Right ventricle myocardium inferior (tissue), 1 donor: ENCODE measurements around the gene ZNF76. TPM values are rescaled to one million over a fixed set of nuclear protein-coding genes. Genes with fewer than 3 reads are reported as not detected.
"Not testable (repeated sequence)": the region's sequence is repeated elsewhere in the genome, so short reads cannot be mapped to it uniquely, and the experiment has no call there.

Experiments
- ATAC-seq: fragments of 200-7000 bp; cut with Tn5 transposase; one replicate; pipeline ENCODE4 v1.9.1; 2020; ENCODE audit warnings: mild to moderate bottlenecking, moderate library complexity
- DNase-seq: peaks from one replicate; pipeline ENCODE4 v3.0.0; 2021; ENCODE audit errors: missing footprints
- intact Hi-C: fragments of 100-400 bp; cut with DNase I; formaldehyde crosslinking; loops from one replicate; pipeline ENCODE4 v1.11.0; 2022
- total RNA-seq: library from RNA; stranded (reverse); fragmentation: NEBNext Ultra II Directional; extraction: Animal tissue kit (Norgen Biotek cat#: 25700); gene quantifications from one replicate; pipeline ENCODE4 v1.2.1, GENCODE V29; 2021
- donor health status: DM: no; HTN: yes; CAD: no; lungs with severe emphysema.

Gene ZNF76
- total RNA-seq, 1 donor from 2014 or later, result 36.0 TPM

DNA sequence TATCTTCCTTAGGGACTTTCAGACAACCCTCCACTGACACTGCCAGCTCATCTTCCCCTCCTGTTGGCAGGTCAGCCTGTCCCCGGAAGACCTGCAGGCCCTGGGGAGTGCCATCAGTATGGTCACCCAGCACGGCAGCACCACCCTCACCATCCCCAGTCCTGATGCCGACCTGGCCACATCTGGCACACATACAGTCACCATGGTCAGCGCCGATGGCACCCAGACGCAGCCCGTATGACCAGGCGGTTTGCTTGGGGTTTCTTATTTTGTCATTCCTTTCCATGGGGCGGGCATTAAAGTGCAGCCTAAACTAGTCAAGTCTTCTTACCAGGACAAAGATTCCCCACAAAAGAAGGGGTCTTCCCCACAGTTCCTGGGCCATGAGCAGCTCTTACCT is 34.1 kb downstream of the ZNF76 start:
- ATAC-seq, result no peak
- DNase-seq, result no peak
- intact Hi-C loops, result no loop called here

DNA sequence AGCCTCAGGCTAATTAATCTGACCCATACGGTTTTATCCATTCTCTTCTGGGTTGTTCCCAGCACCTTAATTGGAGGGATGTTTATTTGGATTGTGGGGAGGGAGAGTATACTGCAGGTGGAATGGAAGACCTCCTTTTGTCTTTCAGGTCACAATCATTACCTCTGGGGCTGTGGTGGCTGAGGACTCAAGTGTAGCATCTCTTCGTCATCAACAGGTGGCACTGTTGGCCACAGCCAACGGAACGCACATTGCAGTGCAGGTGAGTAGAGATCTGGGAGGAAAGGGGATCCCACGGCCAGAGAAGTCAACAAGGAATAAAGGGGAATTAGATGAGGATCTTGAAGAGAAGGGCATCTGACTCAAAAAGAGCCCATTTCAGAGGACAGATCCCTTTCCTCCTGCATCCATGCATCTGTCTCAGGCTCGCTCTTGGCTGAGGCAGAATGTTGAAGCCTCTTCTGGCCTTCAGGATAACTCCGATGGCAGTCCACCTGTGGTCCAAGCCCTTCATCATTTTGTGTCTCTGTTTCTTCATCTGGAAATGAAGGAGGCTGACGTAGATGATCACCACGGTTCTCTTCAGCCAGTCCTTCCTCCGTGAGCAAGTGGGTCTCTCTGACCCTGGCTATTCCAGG is 34.9 kb downstream of the ZNF76 start:
- DNase-seq, result no peak
- intact Hi-C loops, result no loop called here
- no peak for ATAC-seq

DNA sequence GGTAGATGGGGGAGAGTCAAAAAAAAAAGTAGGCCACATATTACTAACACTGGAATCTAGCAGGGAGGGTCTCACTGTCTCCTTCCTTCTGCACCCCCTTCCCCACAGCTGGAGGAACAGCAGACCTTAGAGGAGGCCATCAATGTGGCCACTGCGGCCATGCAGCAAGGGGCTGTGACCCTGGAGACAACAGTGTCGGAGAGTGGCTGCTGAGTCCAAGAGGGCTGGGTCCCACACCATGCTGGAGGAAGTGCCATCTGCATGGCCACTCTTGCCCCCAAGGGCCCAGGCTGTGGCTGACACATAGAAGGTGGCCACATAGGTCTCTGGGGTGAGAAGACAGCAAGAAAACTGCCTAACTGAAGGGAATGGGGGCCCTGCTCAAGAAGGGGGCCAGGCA is 35.5 kb downstream of the ZNF76 start:
- intact Hi-C loops, result loop anchor here (5.0 kb wide), 1 partner anchor 172 kb away; the partner anchor contains the start of gene RPL10A
- DNase-seq (no peak), ATAC-seq (no peak)

DNA sequence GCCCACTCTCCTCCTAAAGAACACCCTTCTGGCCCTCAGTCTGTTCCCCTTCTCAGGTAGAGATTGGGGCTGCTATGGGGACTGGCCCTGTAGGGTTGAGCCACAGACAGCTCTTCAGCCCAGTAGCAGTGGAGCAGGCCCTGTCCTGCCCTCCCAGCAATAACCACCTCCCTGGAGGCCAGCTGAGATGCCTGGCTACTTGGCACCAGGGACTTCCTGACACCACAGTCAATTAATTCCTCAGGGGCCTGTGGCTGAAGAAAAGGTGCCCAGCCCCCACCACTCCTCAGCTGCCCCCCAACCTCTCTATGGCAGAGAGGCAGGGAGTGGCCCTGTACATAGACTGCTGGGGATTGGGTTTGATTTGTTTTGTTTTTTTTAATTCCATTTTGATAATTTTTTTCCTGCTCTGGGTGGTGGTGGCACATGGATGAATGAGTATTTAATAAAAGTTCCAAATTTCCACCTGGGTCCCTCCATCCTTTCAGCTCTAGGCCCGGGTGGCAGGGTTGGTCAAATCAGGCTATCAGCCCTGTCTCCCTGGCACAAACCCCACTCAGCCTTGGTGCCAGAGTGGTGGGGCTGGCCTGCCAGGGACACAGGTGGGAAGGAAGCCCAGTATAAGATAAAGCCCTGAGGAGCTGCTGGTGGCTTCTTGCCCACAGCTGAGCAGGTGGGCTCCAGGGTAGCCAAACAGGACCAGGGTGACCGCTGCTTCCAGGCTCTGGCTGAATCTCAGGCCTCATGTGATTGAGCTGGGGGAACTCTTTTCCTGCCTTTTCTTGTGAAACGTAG is 36.2 kb downstream of the ZNF76 start:
- DNase-seq (no peak), ATAC-seq (peak; percentile 21)
- intact Hi-C loops, result loop anchor here (5.0 kb wide), 1 partner anchor 172 kb away; the partner anchor contains the start of gene RPL10A

DNA sequence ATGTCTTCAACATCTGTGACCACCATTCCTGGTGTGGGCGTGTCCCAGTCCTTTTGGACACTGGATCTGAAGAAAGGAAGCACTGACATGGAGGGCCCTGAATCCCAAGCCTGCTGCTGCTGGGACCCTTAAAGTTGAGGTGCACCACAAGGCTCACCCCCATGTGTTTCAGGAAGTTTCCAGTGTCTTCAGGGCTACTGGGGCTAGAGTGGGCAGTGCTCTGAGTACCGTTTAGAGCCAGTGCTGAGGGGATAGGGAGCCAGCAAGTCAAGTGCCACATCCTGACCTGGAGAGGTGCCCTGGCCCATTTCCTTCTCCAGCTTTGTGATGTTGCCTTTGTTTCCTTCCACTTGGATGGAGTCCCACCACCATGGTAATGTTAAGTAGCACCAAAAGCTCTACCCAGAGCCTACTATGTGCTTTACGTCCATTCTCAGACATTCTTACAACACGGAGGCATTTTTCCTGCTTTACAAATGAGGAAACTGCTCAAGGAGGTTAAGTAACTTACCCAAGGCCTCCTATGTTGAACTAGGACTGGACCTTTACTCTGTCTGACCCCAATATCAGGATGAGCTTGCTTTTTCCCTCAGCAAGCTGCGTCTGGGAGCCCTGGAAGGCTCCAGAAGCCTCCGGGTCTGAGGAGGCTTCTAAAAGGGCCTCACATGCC is 37.5 kb downstream of the ZNF76 start:
- intact Hi-C loops, result loop anchor here (1.0 to 5.0 kb wide), 2 partner anchors 152 to 170 kb away; partner anchors contain the start of gene RPL10A
- DNase-seq, result no peak
- ATAC-seq, result no peak

DNA sequence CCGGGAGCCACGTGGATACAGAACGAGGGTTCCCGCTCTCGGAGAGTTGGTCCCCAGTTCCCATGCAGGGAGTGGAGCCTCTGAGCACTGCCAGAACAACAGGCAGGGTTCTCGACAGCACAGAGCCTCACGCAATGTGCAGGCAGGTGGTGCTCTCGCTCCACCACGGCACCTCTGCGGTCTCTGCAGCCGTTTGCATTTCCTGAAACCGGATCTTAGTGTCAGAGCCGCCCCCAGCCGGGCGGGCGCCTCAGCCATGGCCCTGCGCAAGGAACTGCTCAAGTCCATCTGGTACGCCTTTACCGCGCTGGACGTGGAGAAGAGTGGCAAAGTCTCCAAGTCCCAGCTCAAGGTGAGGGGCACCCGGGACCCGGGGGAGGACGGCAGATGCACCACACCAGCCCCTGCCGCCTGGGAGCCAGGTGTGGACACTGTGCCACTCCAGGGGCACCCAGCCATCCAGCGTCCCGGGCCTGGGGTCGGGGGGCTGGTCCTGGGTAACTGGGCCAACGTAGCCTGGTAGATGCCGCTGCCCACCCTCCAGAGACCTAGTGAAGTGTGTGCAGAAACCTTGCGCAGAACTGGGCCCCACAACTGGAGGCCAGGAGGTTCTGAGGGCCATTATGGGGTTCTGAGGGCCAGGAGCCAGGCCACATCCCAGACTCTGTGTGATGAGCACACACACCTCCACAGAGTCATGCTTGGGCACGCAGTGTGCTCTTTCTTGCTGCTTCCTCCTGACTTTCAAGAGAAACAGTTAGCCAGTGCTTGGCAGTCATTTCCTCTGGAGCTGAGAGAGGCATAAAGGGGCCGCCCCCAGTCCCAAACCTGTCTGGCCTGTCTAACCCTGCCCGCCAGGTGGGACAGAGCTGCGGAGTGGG is 38.3 kb downstream of the ZNF76 start, which contains the start of gene DEF6:
TSS of gene DEF6 (plus strand) at position 218 of the 881 bp plus-strand sequence. CDS start at position 257, 39 bp downstream.
- ATAC-seq, result peak; percentile 85
- DNase-seq, result peak; percentile 93
- intact Hi-C loops, result loop anchor here (1.0 to 5.0 kb wide), 2 partner anchors 151 to 169 kb away; partner anchors contain the start of gene RPL10A

DNA sequence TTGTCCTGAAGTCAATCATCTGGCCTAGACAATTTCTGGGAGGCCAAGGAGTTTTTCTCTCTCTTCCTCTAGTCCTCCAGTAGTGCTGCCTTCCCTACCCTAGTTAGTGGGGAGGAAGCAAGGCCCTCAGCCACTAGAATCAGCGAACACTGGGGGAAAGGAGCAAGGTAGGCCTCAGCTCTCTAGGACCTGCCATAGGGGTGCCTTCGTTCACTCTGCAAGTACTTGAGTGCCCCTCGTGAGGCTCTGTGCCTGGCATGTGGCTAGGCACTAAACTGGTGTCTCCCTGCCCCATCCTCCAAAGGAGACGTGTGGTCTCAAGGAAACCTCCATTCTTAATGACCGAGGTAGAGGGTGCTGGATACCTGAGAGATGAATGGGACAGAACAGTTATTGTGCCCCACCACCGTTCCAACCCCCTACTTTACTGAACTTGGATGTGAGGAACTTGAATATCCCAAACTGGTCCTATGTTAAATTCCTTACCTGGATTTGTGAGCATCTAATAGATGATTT is 39.1 kb downstream of the ZNF76 start:
- DNase-seq (no peak), ATAC-seq (no peak)
- intact Hi-C loops, result loop anchor here (5.0 kb wide), 1 partner anchor 169 kb away; the partner anchor contains the start of gene RPL10A

DNA sequence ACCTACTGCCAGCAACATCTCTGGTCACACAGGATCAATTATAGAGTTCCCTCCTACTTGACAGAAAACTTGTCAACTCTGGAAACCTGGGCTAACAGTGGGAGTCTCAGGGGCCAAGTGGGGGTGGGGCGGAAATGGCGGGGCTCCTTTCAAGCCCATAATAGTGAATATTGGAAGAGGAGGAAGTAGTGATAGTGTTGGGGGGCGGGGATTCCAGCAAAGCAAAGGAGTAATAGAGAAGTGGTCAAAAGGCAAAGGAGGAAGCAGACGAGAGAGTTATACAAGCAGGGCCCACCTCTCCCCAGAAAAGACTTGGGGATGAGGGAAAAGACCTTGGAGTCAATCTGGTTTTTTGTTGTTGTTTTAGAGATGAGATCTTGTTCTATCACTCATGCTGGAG is 40.1 kb downstream of the ZNF76 start:
- no peak for DNase-seq
- ATAC-seq, result no peak
- intact Hi-C loops, result loop anchor here (5.0 kb wide), 1 partner anchor 168 kb away; the partner anchor contains the start of gene RPL10A

DNA sequence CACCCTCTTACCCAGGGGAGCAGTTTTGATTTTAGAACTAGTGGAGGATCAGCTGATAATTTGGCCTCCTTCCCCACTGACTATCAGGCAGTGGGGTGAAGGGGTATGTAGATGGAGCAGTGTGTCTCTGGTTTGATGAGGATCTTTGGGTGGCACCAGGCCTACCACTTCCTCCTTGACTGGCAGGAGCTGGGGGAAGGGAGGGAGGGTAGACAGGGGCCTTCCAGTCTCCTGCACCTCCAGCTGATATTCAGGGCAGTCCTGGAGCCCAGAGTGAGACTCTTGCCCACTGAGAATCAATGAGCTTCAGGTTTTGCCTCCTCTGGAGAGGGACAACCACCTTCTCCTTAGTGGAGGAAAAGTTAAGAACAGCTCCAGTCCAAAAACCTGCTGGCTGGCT is 41.3 kb downstream of the ZNF76 start:
- DNase-seq, result no peak
- no peak for ATAC-seq
- intact Hi-C loops, result no loop called here

DNA sequence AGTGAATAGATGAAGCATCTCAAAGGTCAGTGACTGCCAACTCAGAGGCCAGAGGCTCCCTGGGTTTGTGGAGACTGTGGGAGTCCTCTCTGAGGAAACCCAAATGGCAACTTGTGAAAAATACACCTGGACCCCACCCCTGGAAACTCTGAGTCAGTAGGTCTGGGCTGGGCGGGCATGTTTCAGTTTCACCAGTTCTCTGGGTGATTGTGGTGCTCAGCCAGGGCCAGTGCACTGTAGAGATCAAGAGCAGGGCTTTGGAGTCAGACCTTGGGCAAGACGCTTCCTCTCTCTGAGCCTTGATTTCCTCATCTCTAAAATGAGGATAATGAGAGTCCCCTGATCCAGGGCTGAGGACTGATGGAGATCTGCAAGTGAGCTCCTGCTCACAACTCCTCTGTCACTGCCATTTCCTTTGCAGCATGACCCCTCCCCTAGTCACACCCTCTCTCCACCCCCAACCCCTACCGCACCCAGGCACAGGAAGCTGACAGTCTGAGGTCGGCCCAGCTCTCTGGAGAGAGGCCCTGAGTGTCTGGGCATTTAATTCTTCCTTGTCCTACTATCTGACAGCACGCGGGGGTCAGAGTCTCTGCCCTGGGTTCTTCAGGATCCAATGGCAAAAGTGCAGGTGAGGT is 43.2 kb downstream of the ZNF76 start:
- ATAC-seq (peak; percentile 65), DNase-seq (peak; percentile 83)
- intact Hi-C loops, result no loop called here

DNA sequence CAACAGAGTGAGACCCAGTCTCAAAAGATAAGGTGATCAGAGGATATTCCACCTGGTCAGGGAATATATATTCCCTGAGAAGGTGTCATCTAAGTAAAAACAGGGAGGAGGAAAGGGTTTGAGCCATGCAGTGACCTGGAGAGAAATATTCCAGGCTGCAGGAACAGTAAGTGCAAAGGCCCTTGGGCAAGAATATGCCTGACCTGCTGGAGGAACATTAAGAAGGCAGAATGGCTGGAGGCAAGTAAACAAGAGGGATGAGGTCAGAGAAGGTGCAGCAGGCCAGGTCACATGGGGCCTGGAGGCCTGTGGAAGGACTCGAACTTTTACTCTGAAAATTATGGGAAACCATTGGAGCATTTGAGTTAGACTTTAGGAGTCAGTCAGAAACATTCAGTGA is 44.8 kb downstream of the ZNF76 start:
- ATAC-seq (no peak), DNase-seq (no peak)
- intact Hi-C loops, result no loop called here

DNA sequence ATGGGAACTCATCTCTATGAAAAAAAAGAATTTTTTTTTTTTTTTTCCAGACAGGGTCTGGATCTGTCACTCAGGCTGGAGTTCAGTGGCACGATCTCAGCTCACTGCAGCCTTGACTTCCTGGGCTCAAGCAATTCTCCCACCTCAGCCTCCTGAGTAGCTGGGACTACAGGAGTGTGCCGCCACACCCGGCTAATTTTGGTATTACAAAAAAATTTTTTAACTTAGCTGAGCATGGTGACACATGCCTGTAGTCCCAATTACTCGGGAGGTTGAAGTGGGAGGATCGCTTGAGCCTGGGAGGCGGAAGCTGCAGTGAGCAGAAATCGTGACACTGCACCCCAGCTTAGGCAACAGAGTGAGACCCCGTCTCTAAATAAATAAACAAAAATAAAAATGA is 45.6 kb downstream of the ZNF76 start:
- intact Hi-C loops, result no loop called here
- ATAC-seq (no peak), DNase-seq (no peak)

DNA sequence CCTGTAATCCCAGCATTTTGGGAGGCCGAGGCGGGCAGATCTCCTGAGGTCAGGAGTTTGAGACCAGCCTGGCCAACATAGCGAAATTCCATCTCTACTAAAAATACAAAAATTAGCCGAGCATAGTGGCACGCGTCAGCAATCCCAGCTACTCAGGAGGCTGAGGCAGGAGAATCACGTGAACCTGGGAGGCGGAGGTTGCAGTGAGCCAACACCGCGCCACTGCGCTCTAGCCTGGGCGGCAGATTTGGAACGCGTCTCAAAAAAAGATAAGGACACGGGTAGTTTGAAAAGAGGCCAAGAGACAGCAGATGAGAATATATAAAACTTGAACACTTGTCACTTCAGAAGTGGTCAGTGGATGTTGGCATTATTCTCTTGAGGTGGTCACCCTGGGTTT is 47.6 kb downstream of the ZNF76 start:
- DNase-seq, intact Hi-C loops, ATAC-seq: not testable (repeated sequence)

DNA sequence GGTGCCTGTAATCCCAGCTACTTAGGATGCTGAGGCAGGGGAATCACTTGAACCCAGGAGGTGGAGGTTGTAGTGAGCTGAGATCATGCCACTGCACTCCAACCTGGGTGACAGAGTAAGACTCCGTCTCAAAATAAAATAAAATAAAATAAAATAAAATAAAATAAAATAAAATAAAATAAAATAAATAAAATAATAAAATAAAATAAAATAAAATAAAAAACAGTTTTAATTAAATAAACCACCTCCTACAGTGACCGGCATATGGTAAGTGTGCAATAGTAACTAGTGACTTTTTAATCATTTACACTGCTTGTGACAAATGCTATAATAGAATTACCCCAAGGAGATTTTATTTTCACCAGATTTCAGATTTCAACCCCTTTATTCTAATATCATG is 49.0 kb downstream of the ZNF76 start:
- intact Hi-C loops, DNase-seq, ATAC-seq: not testable (repeated sequence)

DNA sequence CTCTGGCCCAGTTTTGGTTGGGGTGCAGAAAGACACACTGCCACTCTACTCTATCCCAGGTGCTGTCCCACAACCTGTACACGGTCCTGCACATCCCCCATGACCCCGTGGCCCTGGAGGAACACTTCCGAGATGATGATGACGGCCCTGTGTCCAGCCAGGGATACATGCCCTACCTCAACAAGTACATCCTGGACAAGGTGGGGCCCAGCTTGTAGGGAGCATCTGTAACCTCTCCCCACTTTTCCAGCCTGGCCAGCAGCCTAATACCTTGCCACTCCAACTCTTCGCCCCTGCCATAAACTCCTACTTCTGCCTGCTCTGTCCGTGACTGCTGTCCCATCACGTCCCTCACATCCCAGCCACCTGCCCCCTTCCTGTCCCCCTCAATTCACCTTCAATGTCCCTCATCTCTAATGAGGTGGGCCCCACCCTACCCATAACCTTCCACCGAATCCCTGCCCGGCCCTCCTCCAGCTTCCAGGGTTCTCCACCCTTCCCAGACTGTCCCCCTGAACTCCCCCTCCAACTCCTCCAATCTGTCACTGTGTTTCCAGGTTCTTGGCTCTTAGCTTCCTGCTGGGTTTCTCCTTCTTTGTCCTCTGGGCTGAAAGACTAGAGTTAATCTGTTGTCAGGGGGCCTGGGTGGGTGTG is 50.2 kb downstream of the ZNF76 start:
- intact Hi-C loops, result no loop called here
- DNase-seq, result no peak
- ATAC-seq, result no peak

DNA sequence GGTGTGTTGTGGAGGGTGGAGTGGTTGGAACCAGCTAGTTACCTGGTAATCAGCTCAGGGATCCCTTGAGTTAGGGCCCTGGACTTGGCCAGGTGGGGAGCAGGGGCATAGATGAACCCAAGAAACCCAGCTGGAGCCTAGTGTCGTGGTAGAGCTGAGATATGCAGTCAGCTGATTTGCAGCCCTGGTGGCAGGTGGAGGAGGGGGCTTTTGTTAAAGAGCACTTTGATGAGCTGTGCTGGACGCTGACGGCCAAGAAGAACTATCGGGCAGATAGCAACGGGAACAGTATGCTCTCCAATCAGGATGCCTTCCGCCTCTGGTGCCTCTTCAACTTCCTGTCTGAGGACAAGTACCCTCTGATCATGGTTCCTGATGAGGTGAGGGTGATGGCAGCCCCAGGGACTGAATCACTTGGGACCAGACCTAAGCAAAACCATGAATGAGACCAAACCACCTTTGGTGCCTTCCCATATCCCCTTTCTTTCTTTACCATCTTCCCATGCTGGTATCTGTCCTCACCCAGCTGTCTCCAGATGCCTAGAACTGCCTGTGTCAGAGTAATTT is 50.8 kb downstream of the ZNF76 start:
- intact Hi-C loops, result no loop called here
- peak; percentile 16 for ATAC-seq
- DNase-seq, result no peak
